GM19395 (cell line): ENCODE measurements around the gene PRRG1.
"Not testable (repeated sequence)": the region's sequence is repeated elsewhere in the genome, so short reads cannot be mapped to it uniquely, and the experiment has no call there.

ENCODE experiments used
- ATAC-seq: cut with Tn5 transposase; IDR thresholded peaks from one replicate; pipeline ENCODE4 v1.9.1; 2021; ENCODE audit warnings: mild to moderate bottlenecking, moderate library complexity; ENCODE audit not compliant: unreplicated experiment

The PRRG1 gene

DNA sequence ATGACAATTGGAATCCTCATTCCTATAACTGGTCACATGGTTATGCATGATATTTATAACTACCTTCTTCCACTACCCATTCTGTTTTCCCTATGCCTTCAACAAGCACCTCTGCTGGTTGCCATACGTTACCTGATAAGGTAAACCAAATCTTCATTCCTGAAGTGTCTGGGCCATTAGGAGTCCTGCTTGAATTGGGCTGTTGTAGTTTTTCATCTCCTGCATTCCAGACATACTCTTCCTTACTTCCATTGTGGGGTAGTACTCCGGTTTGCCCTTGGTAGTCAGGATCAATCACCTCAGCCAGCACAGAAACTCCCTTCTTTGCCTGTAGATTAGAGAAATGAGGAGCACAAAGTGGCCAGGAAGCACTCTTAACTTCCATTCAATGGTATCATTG lies 113.2 kb downstream of the PRRG1 start:
- no peak for ATAC-seq

DNA sequence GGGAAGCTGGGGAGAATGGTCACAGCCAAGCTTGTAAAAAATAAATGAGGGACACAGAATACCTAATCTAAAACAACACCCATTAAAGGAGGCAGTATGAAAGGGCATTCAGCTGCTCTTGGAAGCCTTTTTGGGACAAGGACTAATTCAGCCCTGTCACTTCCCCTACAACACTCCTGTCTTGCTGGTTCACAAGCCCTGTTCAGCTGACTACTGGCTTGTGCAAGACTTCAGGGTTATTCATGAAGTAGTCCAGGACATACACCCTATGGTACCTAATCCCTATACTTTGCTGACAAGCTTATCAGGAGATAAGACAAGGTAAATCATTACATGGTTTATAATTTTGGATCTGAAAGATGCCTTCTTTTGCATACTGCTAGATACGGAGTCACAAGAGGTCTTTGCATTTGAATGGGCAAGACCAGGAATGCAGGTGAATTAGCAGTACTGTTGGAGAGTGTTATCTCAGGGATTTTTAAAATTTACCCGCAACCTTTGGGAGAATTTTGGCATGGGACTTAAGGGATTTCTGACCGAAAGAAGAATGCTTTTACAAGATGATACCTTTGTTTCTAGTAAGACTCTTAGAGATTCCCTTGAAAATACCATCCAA lies 119.1 kb downstream of the PRRG1 start:
- no peak for ATAC-seq

DNA sequence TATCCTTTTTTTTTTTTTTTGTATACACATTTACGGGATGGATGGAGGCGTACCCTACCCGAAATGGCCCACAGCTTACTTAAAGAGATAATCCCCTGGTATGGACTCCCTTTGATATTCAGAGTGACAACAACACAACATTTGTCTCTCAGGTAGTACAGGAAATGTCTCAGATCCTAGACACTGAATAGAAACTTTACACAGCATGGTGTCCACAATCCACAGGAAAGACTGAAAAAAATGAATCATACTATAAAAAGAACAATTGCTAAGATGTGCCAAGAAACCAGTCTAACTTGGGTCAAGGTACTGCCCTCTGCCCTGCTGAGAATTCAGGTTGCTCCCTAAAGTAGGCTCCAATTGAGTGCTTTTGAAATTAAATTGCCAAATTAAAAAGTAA lies 121.5 kb downstream of the PRRG1 start:
- ATAC-seq = no peak

DNA sequence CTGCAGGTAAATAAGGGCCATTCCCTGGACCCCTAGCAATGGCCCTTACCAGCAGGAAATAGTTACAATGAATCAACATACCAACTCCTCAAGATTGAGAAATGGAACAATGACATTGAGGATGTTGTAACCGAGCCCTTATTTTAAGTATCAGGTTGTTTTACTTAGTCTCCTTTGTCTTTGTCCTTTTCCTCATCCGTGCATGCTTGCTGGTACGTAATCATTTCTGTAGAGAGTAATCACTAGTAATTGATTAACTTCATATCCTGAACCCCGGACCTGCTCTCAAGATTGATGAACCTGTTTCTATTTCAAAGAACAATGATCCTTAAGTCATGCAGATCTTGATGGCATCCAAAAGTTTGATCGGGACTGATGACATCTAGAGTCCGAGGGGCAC lies 123.7 kb downstream of the PRRG1 start:
- no peak for ATAC-seq

DNA sequence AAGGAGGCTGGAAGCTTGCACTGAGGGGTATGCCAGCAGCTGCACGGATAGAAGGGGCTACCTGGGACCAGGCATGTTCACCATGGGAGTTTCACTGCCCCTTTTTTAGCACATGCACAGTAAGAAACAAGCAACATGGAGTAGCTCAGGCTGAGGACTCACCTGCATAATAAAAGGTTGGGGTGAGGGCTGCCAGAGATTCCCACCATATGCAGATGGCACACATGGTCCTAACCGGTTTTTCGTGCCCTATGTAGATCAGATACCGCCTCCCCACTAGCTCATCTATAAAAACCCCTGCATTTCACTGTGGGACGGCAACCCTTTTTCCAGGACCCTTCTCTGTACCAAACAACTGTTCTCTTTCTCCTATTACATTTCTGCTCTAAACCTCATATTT lies 125.3 kb downstream of the PRRG1 start:
- no peak for ATAC-seq

DNA sequence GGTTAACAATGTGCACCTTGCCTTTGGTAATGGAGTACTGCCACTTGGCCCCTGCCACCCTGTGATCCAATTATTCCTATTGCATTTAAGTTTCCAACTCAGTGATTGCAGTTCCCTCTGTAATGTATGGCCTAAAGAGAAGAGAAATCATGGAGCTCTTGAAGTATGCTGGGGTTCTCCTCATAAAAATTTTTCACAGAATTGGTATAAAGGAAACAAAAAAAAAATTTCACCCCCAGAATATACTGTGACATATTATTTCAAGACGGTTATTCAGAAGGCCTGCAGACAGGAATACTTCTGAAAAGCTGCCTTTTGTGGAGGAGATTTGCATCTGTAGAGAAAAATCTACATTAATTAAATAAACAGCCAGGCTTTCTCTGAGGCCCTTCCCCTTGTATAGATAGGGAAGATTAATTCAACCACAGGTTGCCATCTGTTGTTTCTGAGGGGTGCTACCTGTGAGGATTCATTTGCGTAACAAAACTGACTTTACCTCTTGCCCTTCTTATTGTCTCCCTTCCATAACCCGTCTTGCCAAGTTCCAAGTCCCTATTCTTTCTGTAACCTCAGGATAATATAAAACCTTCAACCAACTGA lies 127.5 kb downstream of the PRRG1 start:
- ATAC-seq = no peak

DNA sequence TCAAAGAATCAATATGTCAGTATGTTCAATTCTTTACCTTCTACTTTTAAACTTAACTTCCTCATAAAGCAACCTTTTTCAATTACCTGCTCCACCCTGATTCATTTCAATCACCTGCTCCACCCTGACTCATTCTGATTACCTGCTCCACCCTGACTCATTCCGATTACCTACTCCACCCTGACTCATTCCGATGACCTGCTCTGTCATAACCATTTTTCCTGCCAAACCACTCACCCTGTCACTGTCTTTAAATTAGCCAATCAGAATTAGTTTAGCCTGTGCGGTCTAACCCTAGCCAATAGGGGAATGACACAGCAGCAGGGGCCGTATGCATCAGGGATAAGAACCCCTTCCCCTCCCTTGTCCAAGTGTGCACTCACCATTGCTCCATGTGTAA lies 135.2 kb downstream of the PRRG1 start:
- ATAC-seq = not testable (repeated sequence)

DNA sequence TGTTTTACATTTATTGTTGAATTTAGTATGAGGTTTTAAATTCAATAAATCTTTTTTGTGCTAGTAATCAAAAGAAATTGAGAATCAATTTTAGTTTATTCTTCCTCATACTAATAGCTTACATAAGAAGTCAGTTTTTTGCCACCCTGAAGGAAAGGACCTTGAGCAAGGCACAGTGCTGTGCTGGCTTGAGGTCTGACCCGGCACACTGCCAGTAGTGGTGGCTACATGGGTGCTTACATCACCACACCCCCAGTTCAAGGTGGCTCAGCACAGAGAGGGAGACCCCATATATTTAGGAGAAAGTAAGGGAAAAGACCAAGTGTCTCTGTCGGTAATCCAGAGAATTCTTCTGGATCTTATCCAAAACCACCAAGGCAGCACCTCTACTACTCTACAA lies 136.3 kb downstream of the PRRG1 start:
- no peak for ATAC-seq

DNA sequence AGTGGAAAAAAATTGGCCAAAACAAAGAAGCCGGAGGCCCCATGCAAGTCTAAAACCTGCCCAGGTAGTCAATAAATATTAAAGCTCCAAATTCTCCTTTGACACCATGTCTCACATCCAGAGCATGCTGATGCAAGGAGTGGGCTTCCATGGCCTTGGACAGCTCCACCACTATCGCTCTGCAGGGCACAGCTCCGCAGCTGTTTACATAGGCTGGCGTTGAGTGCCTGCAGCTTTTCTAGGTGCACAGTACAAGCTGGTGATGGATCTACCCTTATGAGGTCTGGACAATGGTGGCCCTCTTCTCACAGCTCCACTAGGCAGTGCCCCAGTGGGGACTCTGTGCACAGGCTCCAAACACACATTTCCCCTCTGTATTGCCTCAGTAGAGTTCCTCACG lies 138.1 kb downstream of the PRRG1 start:
- ATAC-seq = no peak

DNA sequence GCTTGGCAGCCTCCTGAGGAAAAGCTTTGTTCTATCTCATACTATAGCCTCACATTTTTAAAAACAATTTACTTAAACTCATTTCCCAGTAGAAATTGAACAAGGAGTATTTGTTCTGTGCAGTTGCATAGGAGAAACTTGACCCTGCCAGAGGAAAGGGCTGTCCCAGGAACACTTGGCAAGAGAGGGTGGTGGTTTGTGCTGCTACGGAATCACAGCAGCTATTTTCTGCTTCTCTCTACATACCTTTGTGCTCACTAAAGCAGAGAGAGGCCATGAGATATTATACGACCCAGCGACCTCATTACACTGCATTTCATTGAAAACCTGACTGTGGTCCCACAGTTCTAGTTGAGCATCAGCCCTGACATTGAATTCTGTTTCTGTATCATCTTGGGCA lies 139.2 kb downstream of the PRRG1 start:
- no peak for ATAC-seq

DNA sequence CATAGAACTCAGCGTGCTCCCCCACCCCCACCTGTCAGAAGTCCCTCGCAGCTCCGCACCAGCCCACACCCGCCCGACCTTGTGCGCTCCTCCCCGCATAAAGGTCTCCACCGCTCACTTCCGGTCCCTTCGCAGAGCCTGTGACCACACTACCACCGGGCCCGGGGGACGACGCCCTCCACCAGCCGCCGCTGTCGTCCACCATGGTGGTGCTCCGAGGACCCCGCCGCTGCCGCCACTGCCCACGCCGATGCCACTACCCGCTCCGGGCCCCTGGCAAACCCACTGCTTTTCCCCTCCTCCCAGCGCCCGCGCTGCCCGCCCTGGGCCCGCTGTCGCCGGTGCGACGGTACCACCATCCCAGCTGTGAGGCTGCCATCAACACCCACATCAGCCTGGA lies 142.5 kb downstream of the PRRG1 start:
- no peak for ATAC-seq

DNA sequence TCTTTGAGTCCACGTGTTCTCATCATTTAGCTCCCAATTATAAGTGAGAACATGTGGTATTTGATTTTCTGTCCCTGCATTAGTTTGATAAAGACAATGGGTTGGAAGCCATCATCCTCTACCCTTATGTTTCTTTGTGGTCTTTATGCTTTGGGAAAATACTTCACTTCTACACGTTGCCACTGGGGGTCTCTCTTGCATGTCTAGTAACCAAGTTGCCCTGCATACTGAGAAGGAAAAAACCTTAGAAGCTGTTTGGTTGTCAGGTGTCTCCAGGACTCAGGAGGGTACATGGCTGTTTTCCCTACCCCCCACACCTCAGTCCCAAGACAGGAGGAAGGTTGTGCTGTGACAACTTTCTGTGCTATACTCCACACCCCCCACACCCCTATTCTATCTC lies 146.6 kb downstream of the PRRG1 start:
- not testable (repeated sequence) for ATAC-seq

DNA sequence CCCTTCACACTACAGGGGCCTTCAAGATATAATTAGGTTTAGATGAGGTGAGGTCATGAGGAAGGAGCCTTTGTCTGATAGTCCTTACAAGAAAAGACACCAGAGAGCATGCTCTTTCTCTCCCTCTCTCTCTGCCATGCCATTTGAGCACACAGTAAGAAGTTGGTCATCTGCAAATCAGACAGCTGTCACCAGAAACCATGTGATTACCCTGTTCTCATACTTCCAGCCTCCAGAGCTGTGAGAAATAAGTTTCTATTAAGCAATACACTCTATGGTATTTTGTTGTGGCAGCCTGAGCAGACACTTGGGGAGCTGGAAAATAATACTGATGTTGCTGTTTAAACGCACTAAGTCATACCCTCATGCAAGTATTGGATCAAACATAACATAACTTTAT lies 148.0 kb downstream of the PRRG1 start:
- ATAC-seq = not testable (repeated sequence)

DNA sequence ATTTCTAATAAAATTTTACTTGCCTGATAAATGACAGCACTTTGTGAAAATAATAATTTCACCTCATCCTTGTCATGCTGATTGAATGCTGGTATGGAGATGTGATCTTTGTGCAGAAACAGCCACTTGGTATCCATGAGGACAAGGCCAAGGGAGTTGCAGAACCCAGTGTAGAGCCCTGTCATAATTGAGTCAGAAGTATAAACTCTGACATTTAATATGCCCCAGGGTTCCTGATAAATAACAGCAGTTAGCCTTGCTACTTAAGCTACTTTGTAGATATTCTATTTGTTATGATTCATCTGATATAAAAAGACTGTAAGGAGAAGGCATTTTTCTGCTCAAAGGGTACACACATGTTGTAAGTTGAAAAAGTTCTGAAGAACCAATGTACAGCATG lies 149.2 kb downstream of the PRRG1 start:
- ATAC-seq = not testable (repeated sequence)

DNA sequence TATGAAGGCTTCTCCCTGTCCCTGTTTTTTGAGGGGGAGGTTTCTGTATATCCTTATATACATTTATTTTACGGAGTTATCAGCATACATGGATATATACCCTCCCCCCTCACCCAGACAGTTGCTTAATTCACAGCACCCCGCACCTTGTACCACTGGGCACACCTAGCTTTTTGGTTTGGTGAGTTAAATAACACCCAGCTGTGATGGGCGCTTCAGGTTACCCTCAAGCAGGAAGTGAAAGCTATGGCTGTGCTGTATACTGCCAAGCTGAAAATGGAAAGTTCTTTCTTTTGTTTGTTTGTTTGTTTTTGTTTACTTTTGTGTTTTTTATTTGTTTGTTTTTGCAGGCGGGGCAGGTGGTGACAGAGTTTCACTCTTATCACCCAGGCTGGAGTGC lies 150.5 kb downstream of the PRRG1 start:
- not testable (repeated sequence) for ATAC-seq

DNA sequence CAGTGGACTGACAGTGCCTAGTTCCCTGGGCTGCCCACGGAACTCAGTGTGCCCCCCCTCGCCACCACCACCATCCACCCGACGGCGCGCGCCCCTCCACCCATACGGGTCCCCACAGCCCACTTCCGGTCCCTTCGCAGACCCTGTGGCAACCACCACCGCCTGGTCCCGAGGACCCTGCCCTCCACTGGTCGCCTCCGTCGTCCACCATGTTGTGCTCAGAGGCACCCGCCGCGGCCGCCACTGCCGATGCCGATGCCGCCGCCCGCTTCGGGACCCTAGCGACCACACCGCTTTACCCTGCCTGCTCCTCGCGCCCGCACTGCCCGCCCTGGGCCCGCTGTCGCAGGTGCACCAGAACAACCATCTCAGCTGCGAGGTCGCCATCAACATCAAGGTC lies 155.8 kb downstream of the PRRG1 start:
- no peak for ATAC-seq
